Measurements from ENCODE around the gene GOLT1A. TPM values are rescaled to one million over a fixed set of nuclear protein-coding genes. Genes with fewer than 3 reads are reported as not detected.

GOLT1A gene
- total and polyA plus RNA-seq, 7 donors: 9.6 to 12.5 (median 12.0) TPM; not detected in 4

- WGBS, 2 donors: 44 to 50% methylated on average over 5 of the region's 5 CpGs
Measured at GRCh38 chr1:204166219-204166618, 47.6 kb downstream of the GOLT1A start, which contains the start of gene REN. Gene REN (minus strand): TSS chr1:204166337. CDS start chr1:204166293, 44 bp downstream.

GRCh38 chr1:204162494-204163074, 51.2 kb downstream of the GOLT1A start:
- Histone ChIP-seq H3K27ac (no peak overlapping the region), H3K36me3 (no peaks in the 10 kb centered on the region), H3K4me1 (no peaks in the 10 kb centered on the region), H3K4me3 (no peak overlapping the region), H3K9me3 (no peaks in the 10 kb centered on the region), H3K27me3 (peaks cover 0 to 10% (median 0%) of the 10 kb centered on the region in 3 donors)
- peak; percentile 86 for DNase-seq
- intact Hi-C loops (cut with DNase I): loop anchor here (1.0 kb wide), 2 partner anchors 45 to 201 kb away; no protein-coding TSS in a partner anchor
- TF ChIP-seq CTCF (IDR thresholded peaks at IDR 0.05): peak; percentile 90 to 98 (median 94)
- no peak for TF ChIP-seq POLR2A (IDR thresholded peaks at IDR 0.05)
- WGBS, 2 donors: 8 to 16% methylated on average over 7 of the region's 7 CpGs

More at GRCh38 chr1:204166219-204166618, 47.6 kb downstream of the GOLT1A start, which contains the start of gene REN:
- no peak for DNase-seq
- H3K36me3 ChIP-seq: no peaks in the 10 kb centered on the region
- peaks cover 0 to 9% (median 3%) of the 10 kb centered on the region in 4 donors for H3K9me3 ChIP-seq
- H3K27me3 ChIP-seq: peaks cover 0 to 10% (median 0%) of the 10 kb centered on the region in 3 donors
- intact Hi-C loops (cut with DNase I): no loop called here
- H3K4me1 ChIP-seq: no peaks in the 10 kb centered on the region
- H3K27ac ChIP-seq: no peak within 1 kb of the TSS
- H3K4me3 ChIP-seq: no peak within 1 kb of the TSS
- TF ChIP-seq POLR2A (IDR thresholded peaks at IDR 0.05) (no peak), EP300 (IDR thresholded peaks at IDR 0.05) (no peak), POLR2AphosphoS5 (IDR thresholded peaks at IDR 0.05) (no peak), CTCF (IDR thresholded peaks at IDR 0.05) (no peak)

GRCh38 chr1:204161609-204162493, 51.9 kb downstream of the GOLT1A start:
- no peaks in the 10 kb centered on the region for H3K4me1 ChIP-seq
- no peak overlapping the region for H3K27ac ChIP-seq
- intact Hi-C loops (cut with DNase I): loop anchor here (1.0 kb wide), 2 partner anchors 45 to 201 kb away; no protein-coding TSS in a partner anchor
- H3K27me3 ChIP-seq: peaks cover 0 to 10% (median 0%) of the 10 kb centered on the region in 3 donors
- H3K36me3 ChIP-seq: no peaks in the 10 kb centered on the region
- WGBS, 2 donors: 55 to 74% methylated on average over 14 of the region's 14 CpGs
- DNase-seq: no peak
- no peaks in the 10 kb centered on the region for H3K9me3 ChIP-seq
- TF ChIP-seq POLR2AphosphoS5 (IDR thresholded peaks at IDR 0.05) (no peak), POLR2A (IDR thresholded peaks at IDR 0.05) (no peak), CTCF (IDR thresholded peaks at IDR 0.05) (no peak), EP300 (IDR thresholded peaks at IDR 0.05) (no peak)
- H3K4me3 ChIP-seq: no peak overlapping the region

- Histone ChIP-seq H3K4me1 (no peaks in the 10 kb centered on the region), H3K9me3 (no peaks in the 10 kb centered on the region), H3K36me3 (no peaks in the 10 kb centered on the region), H3K27ac (no peak overlapping the region), H3K27me3 (peaks cover 0 to 14% (median 0%) of the 10 kb centered on the region in 3 donors), H3K4me3 (no peak overlapping the region)
- intact Hi-C loops (cut with DNase I): no loop called here
- no peak for DNase-seq
- no peak for TF ChIP-seq CTCF (IDR thresholded peaks at IDR 0.05)
- TF ChIP-seq POLR2A (IDR thresholded peaks at IDR 0.05): no peak
- no peak for TF ChIP-seq EP300 (IDR thresholded peaks at IDR 0.05)
- no peak for TF ChIP-seq POLR2AphosphoS5 (IDR thresholded peaks at IDR 0.05)
- 64 to 78% methylated on average over 6 of the region's 6 CpGs for WGBS, 2 donors
Measured at GRCh38 chr1:204157962-204158361, 55.8 kb downstream of the GOLT1A start.
